HG02981 (cell line): Measurements from ENCODE around the gene BRMS1.
"Not testable (repeated sequence)": the region's sequence is repeated elsewhere in the genome, so short reads cannot be mapped to it uniquely, and the experiment has no call there.

Experiments used
- ATAC-seq: cut with Tn5 transposase; IDR thresholded peaks from one replicate; pipeline ENCODE4 v1.9.1; 2021; ENCODE audit warnings: mild to moderate bottlenecking, moderate library complexity; ENCODE audit not compliant: unreplicated experiment

BRMS1 gene

DNA sequence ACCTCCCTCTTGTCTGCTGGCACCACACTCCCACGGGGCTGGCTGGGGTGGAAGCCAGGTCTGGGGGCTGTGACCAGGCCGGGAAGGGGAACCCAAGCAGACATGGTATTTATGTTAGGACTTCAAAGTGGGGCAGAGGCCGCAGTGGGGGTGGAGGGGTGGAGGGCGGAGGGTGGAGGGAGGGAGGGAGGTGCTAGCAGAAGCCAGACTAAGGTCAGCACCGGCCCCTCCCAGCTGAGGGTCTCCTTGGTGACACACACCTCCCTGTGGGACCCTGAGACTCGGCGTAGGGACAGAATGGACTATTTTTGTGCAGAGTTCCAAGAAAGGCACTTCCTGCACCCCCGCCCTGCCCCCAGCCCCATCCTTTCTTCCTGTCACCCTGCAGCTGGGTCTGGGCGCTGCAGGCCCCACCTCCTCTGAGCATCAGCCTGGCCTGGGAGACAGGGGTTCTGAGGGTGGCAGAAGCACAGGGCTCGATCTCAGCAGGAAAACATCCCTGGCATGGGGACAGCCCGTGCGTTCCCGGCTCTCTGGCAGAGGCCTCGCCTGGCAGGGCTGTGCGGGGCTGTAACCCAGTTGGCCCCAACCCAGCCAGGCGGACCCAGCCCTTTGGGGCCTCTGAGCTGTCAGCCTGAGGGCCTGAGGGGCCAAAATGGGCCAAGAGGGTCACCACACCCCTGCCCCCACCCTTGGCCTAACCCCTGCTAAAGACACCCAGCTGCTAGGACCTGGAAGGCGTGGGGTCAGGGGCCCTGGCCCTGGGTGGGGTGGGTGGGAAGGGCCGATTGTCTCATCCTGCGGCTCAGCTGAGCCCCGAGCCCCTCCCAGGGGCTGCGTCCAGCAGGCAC, 18.4 kb downstream of the BRMS1 start:
- ATAC-seq = no peak

DNA sequence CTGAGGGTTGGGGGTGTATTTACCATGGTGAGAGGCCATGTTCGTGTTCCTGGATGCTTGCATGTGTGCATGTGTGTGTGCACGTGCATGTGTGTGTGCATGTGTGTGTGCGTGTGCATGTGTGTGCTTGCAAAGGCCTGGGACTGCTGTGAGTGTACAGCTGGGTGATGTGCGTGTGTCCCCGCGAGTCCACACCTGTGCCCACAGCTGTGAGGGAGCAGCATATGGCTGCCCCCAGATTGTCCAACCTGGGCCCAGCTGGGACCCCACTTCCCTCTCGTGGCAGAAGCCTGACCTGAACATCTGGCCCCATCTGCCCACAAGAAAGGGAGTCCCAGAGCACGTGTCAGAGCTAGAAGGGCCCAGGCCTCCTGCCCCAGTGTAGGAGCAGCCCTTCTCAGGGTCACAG, 19.6 kb downstream of the BRMS1 start:
- no peak for ATAC-seq

DNA sequence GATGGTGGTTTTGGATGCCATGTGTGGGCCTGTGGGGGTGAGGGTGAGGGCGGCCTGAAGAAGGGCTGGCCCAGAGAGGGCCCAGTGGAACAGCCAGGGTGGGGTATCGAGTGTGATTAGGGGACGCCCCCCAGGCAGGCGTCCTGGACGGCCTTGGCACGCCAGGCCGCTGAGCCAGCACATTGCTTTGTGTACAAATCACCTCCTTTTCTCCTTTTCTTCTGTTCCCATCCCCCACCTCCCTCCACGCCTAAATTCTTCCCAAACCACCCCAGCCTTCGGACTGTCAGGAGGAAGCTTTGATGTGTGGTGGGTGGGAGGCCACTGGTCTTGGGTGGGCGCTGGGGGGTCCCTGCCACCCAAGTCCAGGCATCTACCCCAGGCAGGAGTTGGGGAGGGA, 20.2 kb downstream of the BRMS1 start:
- no peak for ATAC-seq

DNA sequence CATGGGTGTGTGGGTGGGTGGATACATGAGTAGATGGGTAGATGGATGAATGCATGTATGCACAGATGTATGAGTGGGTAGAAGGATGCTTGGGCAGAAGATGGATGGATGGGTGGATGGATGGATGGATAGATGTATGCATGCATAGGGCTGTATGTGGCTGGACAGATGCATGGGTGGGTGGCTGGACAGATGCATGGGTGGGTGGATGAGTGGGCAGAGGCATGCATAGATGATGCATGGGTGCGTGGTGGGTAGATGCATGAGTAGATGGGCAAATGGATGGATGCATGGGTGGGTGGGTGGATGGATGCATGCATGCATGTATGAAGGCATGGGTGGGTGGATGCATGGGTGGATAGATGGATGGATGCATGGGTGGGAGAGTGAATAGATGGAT, 21.2 kb downstream of the BRMS1 start:
- no peak for ATAC-seq

DNA sequence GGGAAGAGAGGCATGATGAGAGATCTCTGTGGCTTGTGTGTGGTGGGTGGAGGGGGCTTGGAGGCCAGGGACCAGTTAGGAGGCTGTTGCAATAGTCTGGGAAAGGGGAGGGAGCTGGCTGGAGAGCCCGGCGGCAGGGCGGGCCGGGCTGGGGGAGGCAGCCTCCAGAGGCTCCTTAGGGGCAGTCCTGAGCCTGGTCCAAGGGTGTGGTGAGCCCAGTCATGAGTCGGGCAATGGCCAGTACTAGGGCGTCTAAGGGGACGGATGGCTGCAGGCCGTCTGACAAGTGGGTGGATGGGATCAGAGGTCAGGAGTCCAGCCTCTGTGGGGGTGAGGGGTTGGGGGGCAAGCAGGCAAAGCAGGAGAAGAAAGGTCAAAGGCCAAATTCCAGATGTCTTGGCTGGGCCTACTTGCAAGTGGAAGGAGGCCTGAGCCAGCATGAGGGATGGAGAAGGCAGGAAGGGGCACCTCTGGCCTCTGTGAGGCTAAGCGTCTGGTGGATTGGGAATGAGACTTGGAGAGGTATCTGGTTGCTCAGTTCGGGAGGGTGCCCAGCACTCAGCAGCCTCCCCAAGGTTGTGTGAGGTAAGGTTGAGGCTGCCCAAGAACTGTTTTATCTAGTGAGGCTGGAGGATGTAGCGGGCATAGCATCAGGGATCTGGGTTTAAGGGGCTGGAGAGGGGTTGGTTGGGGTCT, 22.0 kb downstream of the BRMS1 start:
- no peak for ATAC-seq

DNA sequence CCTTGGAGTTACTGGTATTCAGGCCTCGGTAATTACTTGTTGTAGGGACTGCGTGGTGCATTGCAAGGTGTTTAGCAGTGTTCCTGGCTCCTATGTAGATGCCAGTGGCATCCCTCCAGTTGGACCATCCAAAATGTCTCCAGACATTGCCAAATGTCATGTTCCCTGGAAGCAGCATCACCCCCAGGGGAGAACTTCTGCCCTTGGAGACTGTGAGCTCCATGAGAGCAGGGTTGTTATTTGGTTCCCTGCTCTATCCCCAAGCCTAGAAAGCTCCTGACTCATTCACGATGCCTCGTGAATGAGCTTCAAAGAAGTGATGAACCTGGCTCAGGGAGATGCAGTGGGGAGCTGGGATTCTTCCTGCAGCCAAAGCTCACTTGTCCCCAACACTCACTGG, 23.3 kb downstream of the BRMS1 start:
- ATAC-seq = no peak

DNA sequence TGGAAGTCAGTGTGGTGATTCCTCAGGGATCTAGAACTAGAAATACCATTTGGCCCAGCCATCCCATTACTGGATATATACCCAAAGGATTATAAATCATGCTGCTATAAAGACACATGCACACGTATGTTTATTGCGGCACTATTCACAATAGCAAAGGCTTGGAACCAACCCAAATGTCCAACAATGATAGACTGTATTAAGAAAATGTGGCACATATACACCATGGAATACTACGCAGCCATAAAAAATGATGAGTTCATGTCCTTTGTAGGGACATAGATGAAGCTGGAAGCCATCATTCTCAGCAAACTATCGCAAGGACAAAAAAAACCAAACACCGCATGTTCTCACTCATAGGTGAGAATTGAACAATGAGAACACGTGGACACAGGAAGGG, 24.2 kb downstream of the BRMS1 start:
- not testable (repeated sequence) for ATAC-seq

DNA sequence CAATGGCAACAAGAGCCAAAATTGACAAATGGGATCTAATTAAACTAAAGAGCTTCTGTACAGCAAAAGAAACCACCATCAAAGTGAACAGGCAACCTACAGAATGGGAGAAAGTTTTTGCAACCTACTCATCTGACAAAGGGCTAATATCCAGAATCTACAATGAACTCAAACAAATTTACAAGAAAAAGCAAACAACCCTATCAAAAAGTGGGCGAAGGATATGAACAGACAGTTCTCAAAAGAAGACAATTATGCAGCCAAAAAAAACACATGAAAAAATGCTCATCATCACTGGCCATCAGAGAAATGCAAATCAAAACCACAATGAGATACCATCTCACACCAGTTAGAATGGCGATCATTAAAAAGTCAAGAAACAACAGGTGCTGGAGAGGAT, 24.6 kb downstream of the BRMS1 start:
- ATAC-seq = not testable (repeated sequence)

DNA sequence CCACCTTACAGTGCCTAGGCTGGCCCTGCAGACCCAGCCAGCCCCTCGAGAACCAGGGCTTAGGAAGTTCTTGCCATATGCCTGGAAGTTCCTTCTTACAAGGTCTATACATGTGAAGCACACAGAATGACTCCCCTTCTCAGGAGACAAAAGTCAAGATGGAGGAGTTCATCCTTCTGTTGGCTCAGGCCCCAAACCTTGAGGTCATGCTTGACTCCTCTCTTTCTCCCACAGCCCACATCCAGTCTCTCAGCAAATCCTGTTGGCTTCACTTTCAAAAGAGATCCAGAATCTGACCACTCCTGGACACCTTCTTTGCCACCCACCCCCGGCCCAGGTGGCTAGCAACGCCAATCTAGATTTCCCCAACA, 26.3 kb downstream of the BRMS1 start:
- no peak for ATAC-seq

DNA sequence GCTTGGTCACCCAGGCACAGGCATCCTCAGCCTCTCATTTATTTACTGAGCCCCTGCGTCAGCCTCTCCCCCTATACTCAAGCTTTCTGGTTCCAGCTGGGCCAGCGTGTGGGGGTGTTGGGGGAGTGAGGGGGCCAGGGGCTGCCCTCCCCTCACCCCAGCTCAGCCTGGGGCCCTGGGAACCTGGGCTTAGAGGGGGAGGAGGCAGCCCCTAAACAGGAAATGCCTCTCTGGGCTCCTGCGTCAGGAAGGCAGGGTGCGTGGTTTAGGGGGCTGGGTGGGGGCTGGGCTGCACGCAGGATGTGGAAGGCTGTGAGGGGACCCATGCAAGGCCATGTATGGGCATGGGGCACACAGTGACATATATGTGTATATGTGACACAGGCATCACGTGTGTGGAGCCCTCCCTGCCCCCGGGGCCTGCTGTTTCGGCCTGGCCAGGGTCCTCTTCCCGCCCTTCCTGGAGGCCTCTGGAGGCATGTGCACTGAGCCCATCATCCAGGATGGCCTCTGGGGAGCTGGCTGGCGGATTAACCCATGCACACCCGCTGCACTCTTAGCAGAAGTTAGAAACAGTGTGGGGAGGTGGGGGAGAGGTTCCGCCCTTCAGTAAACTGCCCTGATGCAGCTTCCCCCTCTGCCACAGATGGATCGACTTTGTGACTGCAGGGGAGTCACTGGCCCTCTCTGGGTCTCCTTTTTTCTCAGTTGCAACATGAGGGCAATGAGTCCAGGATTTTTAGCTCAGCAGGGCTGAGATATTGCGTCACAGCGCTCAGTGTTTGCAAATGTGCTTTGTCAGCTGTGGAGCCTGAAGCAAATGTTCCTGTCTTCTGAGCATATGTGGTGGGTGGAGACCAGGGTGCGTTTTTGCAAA, 26.9 kb downstream of the BRMS1 start:
- ATAC-seq = no peak

DNA sequence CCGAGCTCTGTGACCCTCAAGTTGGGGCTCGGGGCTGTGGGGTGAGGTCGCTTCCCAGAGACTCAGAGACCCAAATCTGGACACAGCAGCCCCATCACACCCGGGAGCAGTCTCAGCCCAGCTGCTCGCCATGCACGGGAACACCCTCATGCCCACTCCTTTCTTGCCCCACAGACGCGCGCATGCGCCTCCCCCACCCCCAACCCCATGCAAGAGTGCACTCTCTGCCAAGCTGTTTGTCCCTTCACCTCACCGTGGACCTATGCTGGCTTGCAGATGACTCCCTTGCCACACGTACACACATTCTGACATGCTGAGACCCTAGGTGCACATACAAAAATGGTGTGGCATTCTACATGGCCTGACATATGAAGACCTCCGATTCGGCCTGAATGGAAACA, 27.6 kb downstream of the BRMS1 start:
- no peak for ATAC-seq

DNA sequence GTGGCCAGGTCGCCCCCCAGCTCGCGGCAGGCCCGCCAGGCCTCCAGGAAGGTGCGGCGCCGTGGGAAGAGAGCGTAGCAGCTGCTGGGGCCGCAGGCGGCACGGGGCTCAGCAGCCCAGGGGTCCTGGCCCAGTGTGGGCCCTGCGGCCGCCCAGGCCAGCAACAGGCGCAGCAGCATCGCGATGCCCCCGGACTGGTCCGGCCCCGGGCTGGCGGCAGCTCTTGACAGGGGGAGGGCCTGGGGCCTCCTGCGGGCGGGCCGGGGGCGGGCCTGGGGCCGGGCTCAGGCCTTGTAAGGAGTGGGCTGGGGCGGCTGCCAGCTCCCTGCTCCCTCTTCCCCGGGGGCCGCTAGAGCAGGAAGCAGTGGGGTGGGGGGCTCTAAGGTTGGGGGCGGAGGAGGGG, 28.1 kb downstream of the BRMS1 start, which contains the start of gene CD248:
Gene CD248 (minus strand): TSS at position 196 of the 403 bp plus-strand sequence. CDS start 17 bp downstream, at position 179.
- no peak for ATAC-seq

DNA sequence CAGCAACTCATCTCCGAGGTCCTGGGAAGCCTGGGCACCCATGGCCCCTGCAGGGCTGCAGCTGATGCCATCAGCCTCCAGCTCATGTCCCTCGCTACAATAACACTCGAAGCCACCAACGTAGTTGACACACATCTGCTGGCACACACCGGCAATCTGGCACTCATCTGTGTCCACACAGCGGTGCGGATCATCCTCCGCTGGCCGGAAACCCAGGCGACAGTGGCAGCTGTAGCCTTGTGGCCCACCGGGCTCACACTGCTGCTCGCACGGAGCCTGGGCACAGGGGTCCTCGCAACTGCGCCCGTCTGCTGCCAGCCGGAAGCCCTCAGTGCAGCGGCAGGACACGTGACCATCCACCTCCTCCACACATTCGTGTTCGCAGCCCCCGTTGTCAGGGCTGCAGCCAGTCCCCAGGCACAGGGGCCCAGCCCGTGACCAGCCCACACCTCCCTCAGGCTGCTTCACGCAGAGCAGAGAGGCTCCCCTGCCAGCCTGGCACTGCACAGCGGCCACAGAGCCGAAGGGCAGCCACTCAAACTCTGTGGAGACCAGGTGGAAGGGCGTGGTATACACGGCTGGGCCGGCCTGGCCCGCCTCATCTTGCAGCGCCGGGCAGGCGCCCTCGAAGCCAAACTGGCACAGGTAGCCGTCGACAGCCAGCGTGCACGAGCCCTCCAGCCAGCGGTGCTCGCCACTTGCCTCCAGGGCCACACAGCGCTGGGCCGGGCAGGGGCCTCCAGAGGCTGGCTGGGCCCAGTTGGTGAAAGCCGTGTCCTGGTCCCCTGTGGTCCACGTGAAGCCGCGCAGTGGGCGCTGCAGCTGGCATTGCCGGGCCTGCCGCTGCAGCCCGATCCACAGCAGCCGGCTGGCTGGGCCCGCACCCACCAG, 28.7 kb downstream of the BRMS1 start:
- ATAC-seq = no peak

DNA sequence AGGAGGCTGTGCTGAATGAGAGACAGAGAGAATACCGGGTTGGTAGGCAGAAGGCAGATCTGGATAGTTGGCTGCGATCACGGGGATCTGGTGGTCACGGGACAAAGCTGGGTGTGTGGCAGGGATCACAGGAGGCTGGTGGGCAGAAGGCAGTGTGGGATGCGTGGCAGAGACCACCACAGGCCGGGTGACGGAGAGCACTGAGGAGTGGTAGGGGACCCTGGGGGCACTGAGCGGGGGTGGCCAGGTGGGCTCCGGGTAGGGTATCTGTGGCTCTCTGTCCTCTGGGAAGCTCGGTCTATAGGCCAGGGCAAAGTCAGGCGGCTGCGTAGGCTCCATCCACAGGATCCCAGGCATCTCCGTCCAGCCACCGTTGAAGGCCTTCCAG, 29.4 kb downstream of the BRMS1 start:
- ATAC-seq = no peak

DNA sequence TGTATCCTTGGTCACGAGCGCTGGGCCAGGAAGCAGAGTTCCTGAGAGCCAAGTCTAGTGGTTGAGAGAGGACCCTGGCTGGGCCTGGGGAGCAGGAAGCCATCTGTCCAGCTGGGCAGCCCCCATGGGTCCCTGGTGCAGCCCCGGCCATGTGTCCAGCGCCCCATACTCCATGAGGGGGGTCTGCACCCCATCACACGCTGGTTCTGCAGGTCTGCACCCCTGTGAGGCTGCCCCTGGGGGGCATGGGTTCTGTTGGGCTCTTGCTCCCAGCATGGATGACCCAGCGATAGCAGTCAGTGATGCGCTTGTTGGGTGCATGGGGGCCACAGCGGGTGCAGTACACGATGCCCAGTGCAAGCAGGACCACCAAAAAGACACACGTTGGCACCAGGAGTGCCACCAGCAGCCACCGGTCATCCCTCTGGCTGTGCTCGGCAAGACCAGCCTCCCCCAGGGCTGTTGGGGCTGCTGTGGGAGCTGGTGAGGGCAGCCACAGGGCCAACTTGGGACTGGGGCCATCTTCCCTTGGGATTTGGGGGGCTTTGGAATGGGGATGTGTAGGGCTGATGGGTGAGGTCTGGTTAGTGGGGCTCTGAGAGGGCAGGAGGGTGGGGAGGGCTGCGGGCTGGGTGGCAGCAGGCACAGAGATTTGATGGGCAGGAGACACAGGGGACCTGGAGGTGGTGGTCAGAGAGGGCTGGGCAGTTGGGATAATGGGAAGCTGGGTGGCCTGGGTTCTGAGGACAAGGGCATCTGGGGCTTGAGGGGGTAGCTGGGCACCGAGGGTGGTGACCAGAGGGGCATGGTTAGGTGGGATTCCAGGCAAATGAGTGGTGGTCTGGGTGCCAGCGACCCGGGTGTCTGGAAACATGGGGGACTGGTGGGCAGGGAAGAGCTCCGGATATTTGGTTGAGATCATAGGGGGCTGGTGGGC, 30.1 kb downstream of the BRMS1 start:
- ATAC-seq = no peak

DNA sequence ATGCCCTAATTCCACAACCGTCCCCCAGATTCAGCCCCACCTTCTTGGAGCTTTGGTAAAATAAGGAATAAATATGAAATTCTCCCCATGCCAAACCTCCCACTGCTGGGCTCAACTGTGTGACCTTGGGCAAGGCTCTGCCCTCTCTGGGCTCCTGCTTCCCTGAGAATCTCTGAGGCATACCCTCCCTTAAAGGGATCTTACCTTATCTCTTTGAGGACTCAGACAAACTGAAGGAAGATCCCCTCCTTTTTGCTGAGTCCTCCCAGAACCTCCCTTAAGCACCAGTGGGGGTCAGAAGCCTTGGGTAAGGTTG, 30.8 kb downstream of the BRMS1 start:
- no peak for ATAC-seq

DNA sequence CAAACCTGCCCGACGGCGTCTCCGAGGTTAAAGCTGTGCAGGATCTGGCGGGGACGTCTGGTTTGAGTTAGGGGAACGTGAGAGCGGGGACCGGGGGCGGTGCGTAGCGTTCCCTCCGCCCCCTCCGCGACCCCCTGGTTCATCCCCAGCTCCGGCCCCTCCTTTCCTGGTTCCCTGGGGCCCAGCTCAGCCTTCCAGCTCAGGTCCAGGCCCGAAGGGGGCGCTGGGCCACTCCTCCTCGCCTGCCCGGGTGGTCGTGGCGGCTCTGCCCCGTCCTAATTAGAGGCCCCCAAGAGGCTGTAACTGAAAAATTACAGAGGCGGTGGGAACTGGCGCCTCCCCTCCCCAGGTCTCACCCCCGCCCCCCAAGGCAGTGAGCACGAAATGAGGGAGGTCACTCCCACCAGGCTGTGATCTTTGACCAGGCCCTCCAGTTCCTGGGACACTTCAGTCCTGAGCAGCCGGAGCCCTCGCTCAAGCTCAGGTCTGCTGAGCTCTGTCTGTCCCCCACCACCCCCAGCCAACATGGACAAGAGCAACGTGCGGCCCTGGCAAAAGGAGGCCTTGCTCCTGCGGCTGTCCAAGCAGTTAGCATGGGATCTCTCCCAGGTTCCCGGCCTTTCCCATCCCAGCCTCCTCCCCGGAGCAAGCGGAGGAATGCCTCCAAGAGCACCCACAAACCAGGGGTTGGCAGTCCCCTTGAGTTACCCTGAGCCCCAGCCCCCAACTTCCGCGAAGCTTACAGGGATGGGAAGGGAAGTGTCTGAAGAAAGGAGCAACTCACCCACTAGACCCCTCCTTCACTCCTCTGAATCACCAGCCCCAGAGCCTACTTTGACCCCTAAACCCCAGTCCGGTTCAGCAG, 31.4 kb downstream of the BRMS1 start:
- no peak for ATAC-seq

DNA sequence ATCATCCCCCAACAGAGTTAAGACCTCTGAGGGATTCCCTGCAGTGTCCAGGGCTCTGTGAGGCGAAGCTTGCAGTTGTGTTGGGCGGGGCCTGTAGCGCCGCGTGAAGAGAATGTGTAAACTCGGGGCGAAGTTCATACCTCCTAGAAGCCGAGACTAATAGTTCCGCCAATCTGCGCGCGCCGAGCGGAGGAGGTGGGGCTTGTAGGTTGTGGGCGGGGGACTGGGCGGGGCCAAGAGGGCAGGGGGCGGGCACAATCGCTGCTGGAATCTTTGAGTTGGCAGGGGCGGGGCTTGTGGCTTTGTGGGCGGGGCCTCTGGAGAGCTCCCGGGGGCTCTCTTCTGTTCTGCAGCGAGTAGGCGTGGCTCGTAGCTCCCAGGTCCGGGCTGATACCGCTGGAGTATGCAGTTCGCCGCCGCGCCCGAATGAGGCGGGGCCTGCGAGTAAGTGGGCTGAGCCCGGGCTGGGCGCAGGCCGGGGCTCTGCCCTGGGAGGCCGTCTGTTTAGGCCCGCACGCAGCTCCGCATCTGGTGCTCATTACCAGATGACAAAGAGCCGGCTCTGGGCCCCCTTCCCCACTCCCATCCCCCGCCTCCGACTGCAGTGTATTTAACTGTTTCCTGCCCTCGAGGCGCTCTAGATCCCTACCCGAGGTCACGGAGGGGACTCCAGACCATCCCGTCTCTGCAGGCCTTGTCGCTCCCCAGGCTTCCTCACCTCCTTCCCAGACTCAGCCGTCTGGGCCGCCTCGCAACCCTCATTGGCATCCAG, 32.2 kb downstream of the BRMS1 start:
- peak; percentile 57 for ATAC-seq
